ENCODE data around the gene COL17A1.
A peak's percentile ranks its signal among the peaks of the same experiment; 100 is the strongest.

COL17A1 gene

GRCh38 chr10:104085801-104086400 is at the start of gene COL17A1:
TSS of gene COL17A1 (minus strand) at chr10:104085880. CDS start at chr10:104080673, 5,207 bp downstream.
- no peak for DNase-seq

- no peak for DNase-seq
Measured at GRCh38 chr10:104130041-104130440, 44.4 kb upstream of the COL17A1 start.

DNA sequence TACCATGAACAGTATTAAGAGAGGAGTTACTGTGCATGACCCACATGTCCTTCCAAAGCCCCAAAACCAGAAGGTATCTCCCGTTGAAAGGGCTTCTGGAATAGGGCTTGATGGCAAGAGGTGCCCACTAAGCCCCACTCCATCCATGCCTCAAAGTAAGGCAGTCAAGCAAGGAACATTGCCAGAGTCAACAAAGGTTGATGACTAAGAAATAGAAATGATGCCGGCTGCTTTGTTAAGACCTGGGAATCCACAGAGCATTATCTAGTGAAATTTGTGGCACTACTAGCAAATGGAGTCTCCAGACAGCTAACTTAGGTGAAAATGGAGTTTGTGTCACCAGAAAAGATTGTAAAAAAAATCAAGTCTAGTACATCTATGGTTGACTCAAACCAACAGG is 42.5 kb upstream of the COL17A1 start:
- DNase-seq = no peak

DNA sequence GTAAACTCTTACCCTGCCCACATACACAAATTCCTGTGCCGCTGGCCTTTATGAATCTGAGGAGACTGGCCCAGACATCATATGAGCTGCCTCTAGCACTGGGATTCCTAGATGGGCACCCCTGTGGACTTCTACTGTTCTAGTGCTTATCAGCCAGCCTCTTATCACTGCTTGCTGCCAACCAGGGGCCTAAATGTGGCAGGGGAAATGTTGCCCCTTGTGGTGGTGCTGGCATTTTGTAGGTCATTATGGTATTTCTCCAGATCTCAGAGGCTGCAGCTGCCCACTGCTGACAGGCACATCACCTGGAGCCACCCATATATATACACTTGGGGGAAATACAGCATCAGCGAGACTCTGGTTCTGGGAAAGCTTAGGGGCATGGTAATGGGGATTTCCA is 41.7 kb upstream of the COL17A1 start:
- DNase-seq = no peak

GRCh38 chr10:104123397-104123796 is 37.7 kb upstream of the COL17A1 start:
- no peak for DNase-seq

DNA sequence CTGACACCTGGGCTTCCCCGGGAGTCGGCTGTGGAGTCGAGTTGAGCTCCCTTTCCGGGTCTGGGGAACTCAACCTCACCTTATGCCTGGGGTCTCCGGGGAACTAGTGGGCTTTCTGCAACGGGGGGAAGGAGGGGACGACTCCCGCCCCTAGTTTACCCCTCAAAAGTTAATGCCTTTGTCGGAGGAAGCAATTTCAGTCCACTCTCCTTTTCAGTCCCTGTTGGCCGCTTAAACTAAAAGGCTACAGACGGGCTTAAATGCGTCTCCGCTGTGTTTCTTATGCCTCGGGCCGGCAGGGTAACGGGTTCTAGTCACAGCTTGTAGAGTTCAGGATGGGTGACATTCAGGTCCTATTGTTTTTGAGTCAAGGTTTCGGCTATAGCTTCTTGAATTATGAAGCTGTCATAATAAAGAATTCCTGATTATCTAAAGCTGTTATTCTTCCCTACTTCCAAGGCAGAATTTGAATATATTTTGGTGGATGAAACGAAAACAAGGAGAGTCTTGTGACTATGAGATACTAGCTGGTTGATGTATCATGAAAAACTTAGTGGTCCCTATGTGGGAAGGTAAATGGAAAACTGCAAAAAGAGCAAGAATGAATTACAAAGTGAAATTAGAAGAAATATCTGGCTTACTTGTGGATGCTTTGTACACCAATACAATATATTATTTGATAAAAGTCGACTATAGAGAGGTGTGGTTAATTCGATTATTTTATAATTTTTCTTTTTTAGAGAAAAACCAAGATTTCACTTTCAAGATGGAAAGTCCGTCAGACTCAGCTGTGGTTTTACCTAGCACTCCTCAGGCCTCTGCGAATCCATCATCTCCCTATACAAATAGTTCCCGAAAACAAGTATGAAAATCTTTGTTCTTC is 36.8 kb upstream of the COL17A1 start:
- DNase-seq = no peak

DNA sequence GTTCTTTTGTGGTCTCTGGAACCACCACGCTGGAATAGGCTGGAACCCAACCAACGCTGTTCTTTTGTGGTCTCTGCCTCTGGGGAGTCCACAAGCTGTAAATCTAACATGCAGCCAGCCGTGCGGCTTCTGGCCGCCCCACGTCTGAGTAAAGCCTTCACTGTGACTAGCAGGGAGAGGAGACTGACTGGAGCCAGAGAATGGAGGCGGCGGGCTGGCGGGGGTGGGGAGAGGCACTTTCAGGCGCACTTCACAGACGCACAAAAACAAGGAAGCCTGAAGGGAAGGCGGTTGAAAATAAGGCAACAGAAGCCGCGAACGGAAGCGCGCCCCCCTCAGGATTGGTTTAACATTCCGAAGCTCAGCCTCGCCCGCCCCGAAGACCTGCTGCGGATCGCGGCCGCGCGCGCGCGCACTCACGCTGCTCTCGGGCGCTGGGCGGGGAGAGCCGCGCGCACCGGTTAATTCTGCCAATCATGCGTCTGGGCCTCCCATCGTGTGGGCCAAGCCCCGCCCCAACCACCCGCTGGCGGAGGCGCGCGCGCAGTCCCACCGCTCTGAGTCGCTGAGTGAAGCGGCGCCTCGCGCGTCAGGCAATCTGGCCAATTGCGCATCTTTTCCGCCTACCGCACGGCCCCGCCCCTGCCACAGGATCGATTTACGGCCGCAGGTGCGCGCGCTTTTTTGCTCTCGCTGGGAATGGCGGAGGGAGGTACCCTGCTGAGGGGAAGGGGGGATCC is 36.0 kb upstream of the COL17A1 start, which contains the start of gene SFR1:
Gene SFR1, plus strand, starts transcription at position 687 of the 740 bp plus-strand sequence. Its CDS starts 13 bp downstream, at position 700.
- DNase-seq = peak; percentile 100

DNA sequence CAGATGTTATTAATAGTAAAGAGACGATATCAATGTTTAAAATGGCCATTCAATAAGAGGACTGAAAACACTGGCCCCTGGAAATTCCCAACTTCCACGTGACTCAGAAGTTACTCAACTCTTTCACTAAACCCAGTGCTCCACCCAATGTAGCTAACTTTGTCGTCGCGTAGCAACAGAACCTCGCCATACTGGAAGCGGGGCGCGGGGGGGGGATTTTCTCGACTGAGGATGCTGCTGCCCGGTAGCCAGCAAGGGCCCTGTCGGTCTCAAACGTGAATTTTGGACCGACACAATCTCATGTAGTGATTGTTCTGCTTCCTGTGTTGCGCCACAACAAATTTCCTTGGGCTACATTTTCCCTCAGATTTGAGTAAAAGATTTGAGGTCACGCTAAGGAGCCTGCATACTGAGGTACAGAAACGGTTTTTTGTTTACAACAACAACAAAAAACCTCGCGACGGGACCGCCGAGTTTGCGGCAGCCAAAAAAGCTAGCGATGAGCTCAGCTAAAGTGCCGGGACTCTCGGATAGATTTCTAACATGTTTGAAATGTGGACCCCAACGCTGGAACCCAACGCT is 35.3 kb upstream of the COL17A1 start:
- peak; percentile 94 for DNase-seq

- no peak for DNase-seq
Measured at GRCh38 chr10:104120512-104120902, 34.8 kb upstream of the COL17A1 start.

GRCh38 chr10:104119996-104120395 is 34.3 kb upstream of the COL17A1 start:
- no peak for DNase-seq

GRCh38 chr10:104117839-104118323 is 32.2 kb upstream of the COL17A1 start:
- no peak for DNase-seq

GRCh38 chr10:104113376-104113956 is 27.8 kb upstream of the COL17A1 start:
- DNase-seq = no peak

DNA sequence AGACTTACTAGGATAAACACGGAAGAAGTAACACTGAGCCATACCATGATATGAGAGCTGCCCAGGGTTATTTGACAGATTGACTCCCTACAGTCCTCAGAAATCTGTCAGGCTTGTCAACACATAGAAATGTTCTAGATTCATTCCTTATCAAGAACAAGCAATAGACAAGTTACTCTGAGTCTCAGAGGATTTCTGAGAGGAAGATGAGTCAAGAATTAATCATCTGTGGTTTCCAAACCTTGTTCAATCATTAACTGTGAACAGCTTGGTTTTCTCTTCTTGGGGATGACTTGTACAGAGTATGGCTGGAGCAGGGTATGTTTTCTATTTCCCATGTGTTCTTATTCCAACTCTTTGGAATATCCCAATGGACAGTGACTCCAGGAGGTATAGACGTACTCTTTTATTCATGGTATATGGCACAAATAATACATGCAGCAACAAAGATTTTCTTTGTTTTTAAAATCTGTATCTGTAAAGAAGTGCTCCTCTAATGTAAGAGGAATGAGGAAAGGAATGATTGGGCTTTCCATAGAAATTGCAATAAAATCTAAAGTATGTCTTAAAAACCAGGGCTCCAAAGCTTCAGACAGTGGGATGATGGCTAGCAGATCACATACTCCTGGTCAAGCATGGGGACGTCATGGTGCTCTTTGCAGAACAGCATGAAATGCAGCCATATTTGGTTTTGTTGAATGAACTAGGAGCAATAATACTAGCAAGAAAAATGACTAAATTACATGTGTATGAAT is 24.4 kb upstream of the COL17A1 start:
- DNase-seq = no peak

DNA sequence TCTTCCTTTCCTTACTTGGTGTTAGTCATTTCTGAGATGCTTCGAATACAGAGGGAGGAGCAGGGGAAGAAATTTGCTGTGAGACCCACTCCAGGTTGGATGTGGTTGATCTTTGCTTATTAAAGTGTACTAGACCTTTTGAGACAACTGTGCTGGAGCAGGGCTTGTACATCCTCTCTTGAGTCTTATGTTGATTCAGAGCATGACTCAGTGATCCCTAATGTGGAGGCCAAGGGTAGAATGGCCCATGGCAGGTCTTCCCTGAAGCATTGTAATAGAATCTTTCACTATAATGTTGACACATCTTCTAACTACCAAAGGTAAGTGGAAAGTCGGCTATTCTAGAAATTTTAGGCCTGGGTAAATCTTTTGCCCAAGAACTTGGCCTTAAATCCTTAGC is 19.2 kb upstream of the COL17A1 start:
- no peak for DNase-seq

- DNase-seq = no peak
Measured at GRCh38 chr10:104104418-104104817, 18.7 kb upstream of the COL17A1 start.

- DNase-seq = no peak
Measured at GRCh38 chr10:104103956-104104355, 18.3 kb upstream of the COL17A1 start.

DNA sequence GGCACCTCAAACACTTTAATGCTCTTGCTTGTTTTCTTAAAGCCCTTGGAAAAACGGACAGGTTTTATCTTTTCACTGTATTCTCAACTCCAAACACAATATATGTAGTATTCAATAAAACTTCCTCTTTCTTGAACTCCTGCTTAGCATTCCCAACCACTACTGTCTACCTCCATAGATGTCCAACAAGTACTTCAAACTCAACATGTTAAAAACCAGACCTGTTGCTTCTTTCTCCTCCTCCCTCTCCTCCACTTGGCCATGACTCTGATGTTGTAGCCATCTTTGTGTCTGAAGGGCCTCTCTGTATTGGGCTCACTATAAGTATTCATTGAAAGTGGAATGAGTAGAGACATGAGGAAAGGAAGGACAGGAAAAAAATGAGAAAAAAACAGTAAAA is 16.2 kb upstream of the COL17A1 start:
- DNase-seq = no peak

GRCh38 chr10:104100795-104101194 is 15.1 kb upstream of the COL17A1 start:
- no peak for DNase-seq

- DNase-seq = no peak
Measured at GRCh38 chr10:104099941-104100340, 14.3 kb upstream of the COL17A1 start.

GRCh38 chr10:104099269-104099668 is 13.6 kb upstream of the COL17A1 start:
- no peak for DNase-seq

GRCh38 chr10:104098358-104098925 is 12.8 kb upstream of the COL17A1 start:
- no peak for DNase-seq

All from activated effector memory CD4-positive, alpha-beta T cell treated with anti-CD3 and anti-CD28 coated beads, Interleukin-2, amount 50 U/mL, for 16 hours (primary cell).